ENCODE results near the gene LCORL. TPM values are rescaled to one million over a fixed set of nuclear protein-coding genes. Genes with fewer than 3 reads are reported as not detected.

LCORL gene
- total RNA-seq, 4 donors from 2014 or later: 16.0 to 23.8 (median 18.5) TPM

DNA sequence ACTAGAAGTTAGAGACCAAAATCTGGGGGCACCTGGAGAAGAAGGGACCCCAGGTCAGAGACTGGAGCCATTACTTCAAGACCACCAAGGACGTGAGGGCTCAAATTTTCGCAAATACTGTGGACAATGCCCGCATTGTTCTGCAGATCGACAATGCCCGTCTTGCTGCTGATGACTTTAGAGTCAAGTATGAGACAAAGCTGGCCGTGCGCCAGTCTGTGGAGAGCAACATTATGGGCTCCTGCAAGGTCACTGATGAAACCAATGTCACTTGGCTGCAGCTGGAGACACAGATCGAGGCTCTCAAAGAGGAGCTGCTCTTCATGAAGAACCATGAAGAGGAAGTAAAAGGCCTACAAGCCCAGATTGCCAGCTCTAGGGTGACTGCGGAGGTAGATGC is 109.5 kb downstream of the LCORL start:
- TF ChIP-seq, protein P1, sequence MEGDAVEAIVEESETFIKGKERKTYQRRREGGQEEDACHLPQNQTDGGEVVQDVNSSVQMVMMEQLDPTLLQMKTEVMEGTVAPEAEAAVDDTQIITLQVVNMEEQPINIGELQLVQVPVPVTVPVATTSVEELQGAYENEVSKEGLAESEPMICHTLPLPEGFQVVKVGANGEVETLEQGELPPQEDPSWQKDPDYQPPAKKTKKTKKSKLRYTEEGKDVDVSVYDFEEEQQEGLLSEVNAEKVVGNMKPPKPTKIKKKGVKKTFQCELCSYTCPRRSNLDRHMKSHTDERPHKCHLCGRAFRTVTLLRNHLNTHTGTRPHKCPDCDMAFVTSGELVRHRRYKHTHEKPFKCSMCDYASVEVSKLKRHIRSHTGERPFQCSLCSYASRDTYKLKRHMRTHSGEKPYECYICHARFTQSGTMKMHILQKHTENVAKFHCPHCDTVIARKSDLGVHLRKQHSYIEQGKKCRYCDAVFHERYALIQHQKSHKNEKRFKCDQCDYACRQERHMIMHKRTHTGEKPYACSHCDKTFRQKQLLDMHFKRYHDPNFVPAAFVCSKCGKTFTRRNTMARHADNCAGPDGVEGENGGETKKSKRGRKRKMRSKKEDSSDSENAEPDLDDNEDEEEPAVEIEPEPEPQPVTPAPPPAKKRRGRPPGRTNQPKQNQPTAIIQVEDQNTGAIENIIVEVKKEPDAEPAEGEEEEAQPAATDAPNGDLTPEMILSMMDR (IDR thresholded peaks at IDR 0.05; ENCODE audit: low read depth): no peak

DNA sequence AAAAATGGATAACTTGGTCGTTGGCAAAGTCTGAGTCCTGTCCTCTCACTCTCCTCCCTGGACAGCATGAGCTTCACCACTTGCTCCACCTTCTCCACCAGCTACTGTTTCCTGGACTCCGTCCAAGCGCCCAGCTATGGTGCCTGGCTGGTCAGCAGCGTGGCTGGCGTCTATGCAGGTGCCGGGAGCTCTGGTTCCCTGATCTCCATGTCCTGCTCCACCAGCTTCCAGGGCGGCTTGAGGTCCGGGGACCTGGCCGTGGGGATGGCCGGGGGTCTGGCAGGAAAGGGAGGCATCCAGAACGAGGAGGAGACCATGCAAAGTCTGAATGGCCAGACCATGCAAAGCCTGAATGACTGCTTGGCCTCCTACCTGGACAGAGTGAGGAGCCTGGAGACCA is 109.9 kb downstream of the LCORL start:
- TF ChIP-seq, protein P1 (IDR thresholded peaks at IDR 0.05; ENCODE audit: low read depth): no peak

DNA sequence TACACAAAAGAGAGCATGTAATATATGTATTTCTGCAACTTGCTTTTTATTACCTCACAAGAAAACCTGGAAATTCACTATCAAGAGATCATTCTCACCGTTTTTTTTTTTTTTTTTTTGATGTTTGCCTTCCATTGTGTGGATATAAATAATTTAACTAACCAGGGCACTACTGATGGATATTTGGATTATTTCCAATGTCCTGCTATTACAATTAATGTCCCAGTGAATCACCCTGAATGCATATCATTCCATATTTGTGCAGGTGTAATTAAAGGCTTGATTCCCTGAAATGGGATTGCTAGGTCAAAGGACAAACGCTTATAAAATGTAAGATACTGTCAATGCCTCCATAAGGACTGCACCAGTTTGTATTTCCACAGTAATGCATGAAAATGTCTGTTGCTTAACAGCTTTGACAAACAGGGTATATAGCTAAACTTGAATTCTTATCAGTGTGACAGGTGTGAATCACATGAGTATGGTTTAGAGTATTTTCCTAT is 123.0 kb downstream of the LCORL start:
- TF ChIP-seq, protein P1 (IDR thresholded peaks at IDR 0.05; ENCODE audit: low read depth): no peak

DNA sequence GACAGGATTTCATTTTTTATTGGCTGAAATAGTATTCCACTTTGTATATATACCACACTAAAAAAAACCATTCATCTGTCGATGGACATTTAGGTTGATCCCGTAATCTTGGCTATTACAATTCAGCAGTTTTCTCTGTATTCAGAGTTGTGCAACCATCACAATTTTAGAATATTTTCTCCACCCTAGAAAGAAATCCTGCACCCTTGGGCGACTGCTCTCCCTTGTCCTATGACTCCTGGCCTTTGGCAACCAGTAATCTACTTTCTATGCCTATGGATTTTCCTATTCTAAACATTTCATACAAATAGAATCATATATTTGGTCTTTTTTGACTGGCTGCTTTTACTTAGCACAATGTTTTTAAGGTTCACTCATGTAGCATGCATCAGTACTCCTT is 126.1 kb downstream of the LCORL start:
- TF ChIP-seq, protein P1 (IDR thresholded peaks at IDR 0.05; ENCODE audit: low read depth): no peak

DNA sequence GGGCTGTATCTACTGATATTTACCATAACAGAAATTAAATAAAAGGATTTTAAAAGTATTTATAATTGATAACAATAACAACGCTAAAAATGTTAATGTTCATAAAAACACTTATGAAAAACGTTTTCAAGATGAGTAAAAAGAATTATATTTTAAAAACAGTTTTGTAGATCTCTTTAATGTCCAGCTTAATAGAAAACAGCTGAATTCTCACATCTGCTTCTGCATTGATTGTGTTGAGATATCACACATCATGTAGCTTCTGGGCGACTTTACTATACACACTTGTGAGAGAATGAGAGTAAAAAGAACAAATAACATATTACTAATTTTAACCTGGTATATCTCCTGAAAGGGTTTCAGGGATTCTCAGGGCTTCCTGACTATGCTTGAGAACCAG is 127.1 kb downstream of the LCORL start:
- TF ChIP-seq, protein P1 (IDR thresholded peaks at IDR 0.05; ENCODE audit: low read depth): no peak

DNA sequence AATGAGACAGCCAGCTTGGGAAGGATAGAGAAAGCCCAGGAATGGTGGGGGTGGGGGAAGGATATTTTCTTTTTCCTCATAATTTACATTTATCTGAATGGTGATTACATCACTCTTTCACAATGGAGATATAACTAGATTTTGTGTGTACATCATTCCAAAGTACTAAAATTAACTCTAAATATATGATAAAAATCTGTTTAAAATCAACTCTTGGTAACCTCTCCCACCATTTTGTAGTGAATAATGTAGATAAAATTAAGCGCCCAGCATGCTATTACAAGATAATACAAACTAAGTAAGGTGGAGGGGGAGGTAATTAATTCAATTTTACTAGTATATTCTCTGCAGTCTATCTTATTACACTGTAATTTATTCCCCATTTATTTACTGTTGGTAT is 131.9 kb downstream of the LCORL start:
- TF ChIP-seq, protein P1 (IDR thresholded peaks at IDR 0.05; ENCODE audit: low read depth): no peak

DNA sequence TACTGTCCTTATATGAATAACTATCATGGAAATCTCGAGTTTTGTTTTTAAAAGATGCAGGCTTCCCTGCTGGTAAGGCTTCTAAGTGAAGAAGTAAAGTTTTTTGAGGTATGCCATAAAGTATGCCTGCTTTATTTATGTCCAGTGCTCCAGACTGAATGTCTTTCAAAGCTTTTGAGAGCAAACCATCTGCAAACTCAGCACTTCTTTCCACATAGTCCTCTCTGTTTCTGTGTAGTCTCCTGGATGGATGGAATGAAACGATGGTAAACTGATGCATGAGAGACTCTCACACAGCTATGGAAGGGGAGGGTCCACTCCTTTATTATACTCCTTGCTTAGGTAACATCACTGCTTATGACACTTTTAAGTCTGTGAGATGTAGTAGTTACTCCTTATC is 137.0 kb downstream of the LCORL start:
- TF ChIP-seq, protein P1 (IDR thresholded peaks at IDR 0.05; ENCODE audit: low read depth): no peak
